ENCODE data around the gene CTF1. TPM values are rescaled to one million over a fixed set of nuclear protein-coding genes. Genes with fewer than 3 reads are reported as not detected.
A peak's percentile ranks its signal among the peaks of the same experiment; 100 is the strongest.
"Not testable (repeated sequence)": the region's sequence is repeated elsewhere in the genome, so short reads cannot be mapped to it uniquely, and the experiment has no call there.

The CTF1 gene
- total RNA-seq: 7.5 TPM
- long read RNA-seq, partial matches to known transcripts: 2 of 5 reads
- long read RNA-seq, other reads (novel, unspliced or antisense): 2 of 5 reads

DNA sequence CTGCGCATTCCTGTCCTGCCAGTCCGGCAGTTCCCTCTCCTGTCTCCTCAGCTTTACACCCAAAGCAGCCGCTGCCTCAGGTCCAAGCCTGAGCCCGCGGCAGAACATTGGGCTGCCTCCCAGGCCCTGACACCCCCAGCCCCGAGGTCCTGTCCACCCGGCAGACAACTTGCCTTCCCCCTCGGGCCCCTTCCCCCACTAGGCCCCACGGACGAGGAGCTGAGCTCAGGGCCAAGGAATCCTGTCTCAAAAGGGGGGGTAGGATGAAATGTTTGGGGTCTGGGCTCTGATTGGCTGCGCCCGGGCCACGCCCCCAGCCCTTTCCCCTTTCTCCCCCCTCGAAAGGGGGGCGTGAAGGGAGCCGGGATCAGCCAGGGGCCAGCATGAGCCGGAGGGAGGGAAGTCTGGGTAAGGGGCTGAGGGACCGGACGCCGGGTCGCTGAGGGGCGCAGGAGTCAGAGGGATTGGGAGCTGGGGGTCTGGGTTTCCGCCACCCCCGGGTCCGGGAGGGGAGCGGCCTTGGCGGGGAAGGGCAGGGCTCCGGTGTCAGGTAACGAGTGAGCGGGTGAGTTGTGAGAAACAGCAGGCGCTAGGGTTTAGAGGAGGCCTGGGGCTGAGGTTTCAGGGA lies at the start of gene CTF1:
CTF1 (plus strand) TSS at position 354 of the 628 bp plus-strand sequence; CDS start at position 384, 30 bp downstream.
- DNase-seq (peak; percentile 88), ATAC-seq (peak; percentile 81)
- intact Hi-C loops (cut with micrococcal nuclease): no loop called here

DNA sequence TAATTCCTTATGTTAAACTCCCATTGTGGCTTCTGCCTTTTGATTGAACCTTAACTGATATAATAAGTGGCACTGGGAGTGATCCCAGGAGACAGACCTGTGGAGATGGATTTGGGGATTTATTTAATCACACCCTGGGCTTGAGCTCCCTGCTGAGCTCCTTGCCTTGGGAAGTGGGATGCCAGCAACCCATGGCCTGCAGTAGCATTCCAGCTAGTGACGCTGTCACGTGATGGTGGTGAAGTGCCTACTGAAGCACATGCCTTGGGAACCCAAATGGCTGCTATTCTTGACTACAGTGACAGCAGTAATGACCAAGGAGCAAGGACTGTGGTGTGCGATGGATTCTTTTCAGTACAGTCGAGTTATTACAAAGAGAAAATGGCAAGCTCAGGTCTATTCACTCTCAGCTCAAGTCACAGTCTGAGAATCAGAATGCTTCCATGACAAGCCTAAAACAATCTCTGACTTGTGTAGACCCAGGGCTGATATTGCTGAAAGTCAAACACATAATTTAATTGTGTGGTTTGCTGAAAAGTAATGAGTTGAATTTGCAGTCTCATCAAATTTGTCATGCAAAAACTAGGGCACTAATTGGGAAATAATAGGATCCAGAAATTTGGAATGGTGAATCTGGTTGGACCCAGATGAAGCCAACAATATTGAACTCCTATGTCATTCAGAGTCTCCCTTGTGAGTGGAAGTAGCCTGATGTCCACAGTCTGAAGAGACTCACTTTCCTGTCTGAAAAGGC lies 49.6 kb upstream of the CTF1 start:
- DNase-seq: no peak
- intact Hi-C loops (cut with micrococcal nuclease): no loop called here

GRCh38 chr16:30850246-30850645 lies 46.2 kb upstream of the CTF1 start:
- DNase-seq (no peak), ATAC-seq (no peak)
- intact Hi-C loops (cut with micrococcal nuclease): no loop called here

More for the DNA sequence above, 49.6 kb upstream of the CTF1 start:
- peak; percentile 53 for ATAC-seq

DNA sequence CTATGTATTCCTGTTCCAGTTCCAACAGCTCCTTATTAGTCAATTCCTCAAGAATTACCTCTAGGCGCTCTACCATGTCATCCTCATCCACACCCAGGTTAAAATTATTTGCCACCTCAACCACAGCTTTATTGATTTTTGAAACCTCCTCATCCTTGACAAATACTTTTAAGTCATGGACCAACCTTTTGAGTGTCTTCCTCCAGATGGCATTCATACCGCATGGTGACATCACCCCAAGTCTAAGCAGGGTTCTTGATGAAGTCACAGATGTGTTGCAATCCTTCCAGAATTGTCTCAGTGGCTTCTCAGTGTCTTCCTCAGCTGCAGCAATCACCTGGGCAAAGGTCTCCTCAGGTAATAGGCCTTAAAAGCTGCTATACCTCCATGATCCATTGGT lies 42.7 kb upstream of the CTF1 start:
- no peak for DNase-seq
- no peak for ATAC-seq
- intact Hi-C loops (cut with micrococcal nuclease): no loop called here

GRCh38 chr16:30858111-30858495 lies 38.3 kb upstream of the CTF1 start:
- DNase-seq: no peak
- no peak for ATAC-seq
- intact Hi-C loops (cut with micrococcal nuclease): no loop called here

- no peak for ATAC-seq
- DNase-seq: no peak
- intact Hi-C loops (cut with micrococcal nuclease): no loop called here
Observed at GRCh38 chr16:30858829-30859423, 37.5 kb upstream of the CTF1 start.

DNA sequence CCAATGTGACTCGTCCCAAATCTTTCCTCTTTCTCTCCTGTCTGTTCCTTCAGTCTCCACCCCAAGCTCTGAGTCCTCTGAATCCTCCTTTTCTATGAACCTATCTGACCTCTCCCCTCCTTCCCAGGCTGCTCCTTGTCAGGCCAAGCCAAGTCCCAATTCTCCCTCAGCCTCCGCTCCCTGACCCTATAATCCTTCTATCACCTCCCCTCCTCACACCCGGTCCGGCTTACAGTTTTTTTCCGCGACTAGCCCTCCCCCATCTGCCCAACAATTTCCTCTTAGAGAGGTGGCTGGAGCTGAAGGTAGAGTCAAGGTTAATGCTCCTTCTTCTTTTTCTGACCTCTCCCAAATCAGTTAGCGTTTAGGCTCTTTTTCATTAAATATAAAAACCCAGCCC lies 35.7 kb upstream of the CTF1 start:
- ATAC-seq: not testable (repeated sequence)

DNA sequence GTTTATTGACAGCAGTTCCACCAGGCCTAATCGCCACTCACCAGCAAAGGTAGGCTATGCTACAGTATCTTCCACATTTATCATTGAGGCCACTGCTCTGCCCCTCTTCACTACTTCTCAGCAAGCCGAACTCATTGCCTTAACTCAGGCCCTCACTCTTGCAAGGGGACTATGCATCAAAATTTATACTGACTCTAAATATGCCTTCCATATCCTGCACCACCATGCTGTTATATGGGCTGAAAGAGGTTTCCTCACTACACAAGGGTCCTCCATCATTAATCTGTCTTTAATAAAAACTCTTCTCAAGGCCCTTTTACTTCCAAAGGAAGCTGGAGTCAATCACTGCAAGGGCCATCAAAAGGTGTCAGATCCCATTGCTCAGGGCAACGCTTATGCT lies 33.2 kb upstream of the CTF1 start:
- ATAC-seq; DNase-seq; intact Hi-C loops (cut with micrococcal nuclease): not testable (repeated sequence)

More for the DNA sequence above, 35.7 kb upstream of the CTF1 start:
- intact Hi-C loops (cut with micrococcal nuclease); DNase-seq: not testable (repeated sequence)

DNA sequence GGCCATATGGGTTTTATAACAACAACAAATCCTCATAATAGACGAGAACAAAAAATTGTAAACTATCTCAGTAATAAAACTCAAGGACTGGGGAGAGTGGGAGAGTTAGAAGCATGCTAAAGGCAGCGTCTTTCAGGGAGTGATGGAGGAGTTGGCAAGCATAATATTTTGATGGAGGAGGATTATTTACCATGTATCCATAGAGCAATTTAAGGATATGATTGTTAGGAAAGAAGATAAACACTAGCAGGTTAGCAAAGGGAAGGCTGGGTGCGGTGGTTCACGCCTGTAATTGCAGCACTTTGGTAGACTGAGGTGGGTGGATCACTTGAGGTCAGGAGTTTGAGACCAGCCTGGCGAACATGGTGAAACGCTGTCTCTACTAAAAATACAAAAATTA lies 30.4 kb upstream of the CTF1 start:
- ATAC-seq (no peak), DNase-seq (no peak)
- intact Hi-C loops (cut with micrococcal nuclease): no loop called here

- intact Hi-C loops (cut with micrococcal nuclease): no loop called here
- ATAC-seq (no peak), DNase-seq (no peak)
Observed at GRCh38 chr16:30867747-30868146, 28.7 kb upstream of the CTF1 start.

GRCh38 chr16:30870904-30871303 lies 25.5 kb upstream of the CTF1 start:
- no peak for ATAC-seq
- DNase-seq: no peak
- intact Hi-C loops (cut with micrococcal nuclease): no loop called here

- no peak for ATAC-seq
- intact Hi-C loops (cut with micrococcal nuclease): no loop called here
- no peak for DNase-seq
Observed at GRCh38 chr16:30874244-30874820, 22.1 kb upstream of the CTF1 start.

- ATAC-seq (peak; percentile 98), DNase-seq (peak; percentile 96)
- intact Hi-C loops (cut with micrococcal nuclease): no loop called here
Observed at GRCh38 chr16:30874821-30875717, 21.3 kb upstream of the CTF1 start.

DNA sequence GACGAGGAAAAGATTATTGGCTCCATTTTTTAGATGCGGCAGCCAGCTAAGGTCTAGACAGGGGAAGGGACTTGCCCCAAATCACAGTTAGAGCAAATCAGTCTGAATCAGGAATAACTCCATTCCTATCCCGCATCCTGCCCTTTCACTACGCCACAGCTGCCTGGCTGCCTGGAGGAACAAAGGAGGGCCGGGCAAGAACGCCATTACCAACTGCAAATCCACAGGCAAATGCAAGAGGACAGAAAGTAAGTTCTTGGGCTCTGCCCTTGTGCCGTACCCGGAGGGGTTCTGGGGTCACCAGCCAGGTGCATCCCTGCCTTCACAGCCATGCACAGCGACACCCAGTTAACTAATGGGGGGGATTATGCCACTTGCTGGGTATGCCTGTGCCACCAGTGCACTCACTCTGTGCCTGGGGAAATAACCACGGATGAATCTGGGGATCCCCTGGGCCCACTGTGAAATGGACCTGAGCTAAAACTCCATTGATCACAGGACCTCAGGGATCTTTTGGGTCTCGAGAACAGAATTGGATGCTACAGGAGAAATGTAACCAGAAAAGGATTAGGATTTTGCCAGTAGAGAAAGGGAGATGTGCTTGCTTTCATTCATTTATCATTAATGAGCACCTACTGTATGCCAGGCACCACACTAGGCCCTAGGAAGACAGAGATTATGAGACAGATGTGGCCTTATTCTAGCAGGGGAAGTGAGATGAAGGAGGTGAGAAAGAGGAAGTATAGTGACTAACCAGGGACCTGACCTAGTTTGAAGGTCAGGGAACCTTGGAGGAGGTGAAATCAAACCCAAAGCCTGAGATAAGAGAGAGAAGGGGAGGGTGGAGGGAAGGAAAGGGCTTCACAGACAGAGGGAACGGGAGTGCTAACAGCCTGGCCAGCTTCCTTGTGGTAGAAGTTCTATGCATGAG lies 20.3 kb upstream of the CTF1 start:
- ATAC-seq (no peak), DNase-seq (no peak)
- intact Hi-C loops (cut with micrococcal nuclease): no loop called here

GRCh38 chr16:30876867-30877266 lies 19.5 kb upstream of the CTF1 start:
- intact Hi-C loops (cut with micrococcal nuclease): no loop called here
- no peak for ATAC-seq

GRCh38 chr16:30882429-30883310 lies 13.7 kb upstream of the CTF1 start:
- intact Hi-C loops (cut with micrococcal nuclease): no loop called here
- ATAC-seq: peak; percentile 16

More at GRCh38 chr16:30876867-30877266, 19.5 kb upstream of the CTF1 start:
- no peak for DNase-seq

DNA sequence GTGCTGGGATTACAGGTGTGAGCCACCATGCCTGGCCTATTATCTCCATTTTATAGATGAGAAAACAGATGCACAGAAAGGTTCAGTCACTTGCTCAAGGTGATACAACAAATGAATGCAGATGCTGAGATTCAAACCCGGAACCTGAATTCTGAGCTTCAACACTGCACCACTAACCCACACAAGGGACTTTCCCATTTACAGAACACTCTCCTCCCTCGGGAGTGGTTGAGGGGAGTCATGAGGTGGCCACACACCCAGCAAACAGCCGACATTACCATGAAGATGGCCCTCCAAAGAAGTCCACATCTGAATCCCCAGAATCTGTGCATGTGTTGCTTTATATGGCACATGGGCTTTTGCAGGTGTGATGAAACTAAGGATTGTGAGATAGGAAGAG lies 11.7 kb upstream of the CTF1 start:
- DNase-seq (no peak), ATAC-seq (no peak)
- intact Hi-C loops (cut with micrococcal nuclease): no loop called here

More at GRCh38 chr16:30882429-30883310, 13.7 kb upstream of the CTF1 start:
- DNase-seq: no peak
